ENCODE results near the gene ZSCAN5A. TPM values are rescaled to one million over a fixed set of nuclear protein-coding genes. Genes with fewer than 3 reads are reported as not detected.
"Not testable (repeated sequence)": the region's sequence is repeated elsewhere in the genome, so short reads cannot be mapped to it uniquely, and the experiment has no call there.

The ZSCAN5A gene
- total and polyA plus RNA-seq, 8 donors = 4.4 to 8.1 (median 5.5) TPM

DNA sequence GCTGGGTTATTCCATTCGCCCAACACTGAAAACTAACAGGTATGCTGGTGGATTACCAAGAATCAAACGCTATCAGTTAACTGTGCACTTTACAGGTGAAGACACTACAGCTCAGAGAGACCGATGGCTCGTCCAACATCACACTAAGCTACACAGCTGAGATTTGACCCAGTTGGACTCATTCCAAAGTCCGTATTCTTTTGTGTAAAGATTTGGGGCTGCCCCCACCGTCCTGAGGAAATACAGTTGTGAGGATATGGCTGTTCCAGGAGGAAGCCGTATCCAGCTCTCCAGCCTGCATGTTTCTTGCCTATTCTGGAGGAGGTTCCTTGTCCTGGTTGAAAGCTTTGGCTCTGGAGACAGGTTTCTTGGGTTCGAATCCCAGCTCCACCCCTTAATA, 4.2 kb downstream of the ZSCAN5A start:
- DNase-seq = no peak
- no peak for FAIRE-seq
- TF ChIP-seq, protein P1, sequence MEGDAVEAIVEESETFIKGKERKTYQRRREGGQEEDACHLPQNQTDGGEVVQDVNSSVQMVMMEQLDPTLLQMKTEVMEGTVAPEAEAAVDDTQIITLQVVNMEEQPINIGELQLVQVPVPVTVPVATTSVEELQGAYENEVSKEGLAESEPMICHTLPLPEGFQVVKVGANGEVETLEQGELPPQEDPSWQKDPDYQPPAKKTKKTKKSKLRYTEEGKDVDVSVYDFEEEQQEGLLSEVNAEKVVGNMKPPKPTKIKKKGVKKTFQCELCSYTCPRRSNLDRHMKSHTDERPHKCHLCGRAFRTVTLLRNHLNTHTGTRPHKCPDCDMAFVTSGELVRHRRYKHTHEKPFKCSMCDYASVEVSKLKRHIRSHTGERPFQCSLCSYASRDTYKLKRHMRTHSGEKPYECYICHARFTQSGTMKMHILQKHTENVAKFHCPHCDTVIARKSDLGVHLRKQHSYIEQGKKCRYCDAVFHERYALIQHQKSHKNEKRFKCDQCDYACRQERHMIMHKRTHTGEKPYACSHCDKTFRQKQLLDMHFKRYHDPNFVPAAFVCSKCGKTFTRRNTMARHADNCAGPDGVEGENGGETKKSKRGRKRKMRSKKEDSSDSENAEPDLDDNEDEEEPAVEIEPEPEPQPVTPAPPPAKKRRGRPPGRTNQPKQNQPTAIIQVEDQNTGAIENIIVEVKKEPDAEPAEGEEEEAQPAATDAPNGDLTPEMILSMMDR (IDR thresholded peaks at IDR 0.05) = no peak
- no peak for ATAC-seq
- Histone ChIP-seq H3K4me3 (no peak overlapping the region), H3K27me3 (no peaks in the 10 kb centered on the region), H3K4me1 (peaks cover 0 to 4% (median 0%) of the 10 kb centered on the region in 3 donors), H3K36me3 (peaks cover 0 to 2% (median 0%) of the 10 kb centered on the region in 3 donors), H3K27ac (no peak overlapping the region), H3K9me3 (no peaks in the 10 kb centered on the region)
- intact Hi-C loops (cut with DNase I) = no loop called here
- WGBS, 2 donors = 76 to 80% methylated on average over 8 of the region's 8 CpGs

DNA sequence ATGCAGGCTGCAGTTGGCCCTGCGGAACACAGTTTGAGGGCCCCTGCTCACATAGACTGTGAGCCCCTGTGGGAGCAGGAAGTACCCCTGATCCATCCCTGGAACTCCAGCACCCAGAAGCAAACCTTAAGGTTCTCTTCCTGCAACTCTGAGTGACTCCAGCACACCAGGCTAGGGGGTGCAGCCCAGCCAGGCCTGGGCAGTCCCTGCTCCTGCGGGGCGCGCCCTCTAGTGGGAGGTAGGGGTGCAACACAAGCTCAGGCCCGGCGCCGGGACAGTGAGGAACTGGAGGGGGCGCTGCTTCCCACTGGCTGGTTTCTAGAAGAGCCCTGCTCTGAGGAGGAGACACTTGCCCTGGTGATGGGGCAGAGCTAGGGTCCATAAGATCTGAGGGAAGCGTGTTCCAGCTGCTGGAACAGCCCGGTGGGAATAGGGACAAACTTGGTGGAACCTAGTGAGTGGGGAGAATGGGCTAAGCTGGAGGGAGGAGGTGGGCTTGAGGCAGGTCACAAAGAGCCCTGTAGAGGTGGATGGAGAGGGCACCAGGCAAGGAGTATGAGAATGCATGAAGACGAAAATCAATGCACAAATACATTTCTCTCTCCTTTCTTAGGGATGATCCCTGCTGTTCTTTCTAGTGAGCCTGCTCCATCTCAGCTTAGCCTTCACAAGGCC, 5.0 kb downstream of the ZSCAN5A start:
- peak in 4 of 6 donors; percentile 40 to 77 (median 58) for DNase-seq

GRCh38 chr19:56308792-56309191, 5.8 kb downstream of the ZSCAN5A start:
- no peak for ATAC-seq
- intact Hi-C loops (cut with DNase I) = no loop called here
- no peak for DNase-seq
- H3K4me1 ChIP-seq = peaks cover 0 to 2% (median 0%) of the 10 kb centered on the region in 3 donors
- no peak overlapping the region for H3K4me3 ChIP-seq
- TF ChIP-seq, protein P1 (IDR thresholded peaks at IDR 0.05) = no peak
- WGBS, 2 donors = 84 to 90% methylated on average over 7 of the region's 7 CpGs
- no peaks in the 10 kb centered on the region for H3K9me3 ChIP-seq
- FAIRE-seq = no peak
- H3K27ac ChIP-seq = no peak overlapping the region
- H3K36me3 ChIP-seq = peaks cover 0 to 8% (median 0%) of the 10 kb centered on the region in 3 donors
- H3K27me3 ChIP-seq = no peaks in the 10 kb centered on the region

More for the DNA sequence above, 5.0 kb downstream of the ZSCAN5A start:
- no peaks in the 10 kb centered on the region for H3K9me3 ChIP-seq
- FAIRE-seq (no peak), ATAC-seq (peak in 1 of 4 donors; percentile 13)
- peaks cover 0 to 4% (median 0%) of the 10 kb centered on the region in 3 donors for H3K4me1 ChIP-seq
- intact Hi-C loops (cut with DNase I) = no loop called here
- H3K36me3 ChIP-seq = peaks cover 0 to 8% (median 0%) of the 10 kb centered on the region in 3 donors
- H3K27me3 ChIP-seq = no peaks in the 10 kb centered on the region
- no peak overlapping the region for H3K27ac ChIP-seq
- no peak overlapping the region for H3K4me3 ChIP-seq
- TF ChIP-seq, protein P1 (IDR thresholded peaks at IDR 0.05) = peak; percentile 29 to 48 (median 42)
- 81 to 87% methylated on average over 11 of the region's 11 CpGs for WGBS, 2 donors

GRCh38 chr19:56307062-56307461, 7.6 kb downstream of the ZSCAN5A start:
- H3K36me3 ChIP-seq; intact Hi-C loops (cut with DNase I): not testable (repeated sequence)
- WGBS, 2 donors = 76 to 78% methylated on average over 6 of the region's 6 CpGs

DNA sequence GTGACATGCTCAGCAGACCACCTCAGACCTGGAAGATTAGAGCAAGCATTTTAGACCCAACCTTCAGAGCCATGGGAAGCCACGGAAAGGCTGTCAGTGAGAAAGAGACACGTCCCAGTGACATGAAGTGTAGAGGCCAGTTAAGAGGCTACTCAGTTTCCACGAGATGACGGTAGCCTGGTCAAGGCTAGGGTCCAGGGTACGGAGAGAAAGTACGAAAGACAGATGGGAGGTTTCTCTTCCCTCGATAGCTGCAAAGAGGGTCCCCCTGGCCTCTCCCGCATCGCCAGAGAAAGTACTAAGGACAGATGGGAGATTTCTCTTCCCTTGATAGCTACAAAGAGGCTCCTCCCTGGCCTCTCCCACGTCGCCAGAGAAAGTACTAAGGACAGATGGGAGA, 8.6 kb downstream of the ZSCAN5A start:
- intact Hi-C loops (cut with DNase I) = no loop called here
- 76 to 90% methylated on average over 9 of the region's 11 CpGs for WGBS, 2 donors
- FAIRE-seq (no peak), DNase-seq (no peak), ATAC-seq (no peak)
- H3K27me3 ChIP-seq = no peaks in the 10 kb centered on the region
- no peaks in the 10 kb centered on the region for H3K4me1 ChIP-seq
- H3K4me3 ChIP-seq = no peak overlapping the region
- TF ChIP-seq, protein P1 (IDR thresholded peaks at IDR 0.05) = no peak
- peaks cover 0 to 8% (median 0%) of the 10 kb centered on the region in 3 donors for H3K36me3 ChIP-seq
- H3K9me3 ChIP-seq = no peaks in the 10 kb centered on the region
- no peak overlapping the region for H3K27ac ChIP-seq

More at GRCh38 chr19:56307062-56307461, 7.6 kb downstream of the ZSCAN5A start:
- H3K4me3 ChIP-seq, FAIRE-seq, H3K9me3 ChIP-seq, H3K27ac ChIP-seq, H3K4me1 ChIP-seq, H3K27me3 ChIP-seq, DNase-seq, ATAC-seq: not testable (repeated sequence)

Measured in pancreas (tissue), 10 donors.